Measurements from ENCODE around the gene GRAMD2B.
"Not testable (repeated sequence)": the region's sequence is repeated elsewhere in the genome, so short reads cannot be mapped to it uniquely, and the experiment has no call there.

GRAMD2B gene

GRCh38 chr5:126413856-126414255, 9.4 kb upstream of the GRAMD2B start:
- DNase-seq (ENCODE audit: low spot score) = no peak

- no peak for DNase-seq (ENCODE audit: low spot score)
These were observed 8.2 kb upstream of the GRAMD2B start for GRCh38 chr5:126414874-126415502.

GRCh38 chr5:126415789-126416188, 7.4 kb upstream of the GRAMD2B start:
- no peak for DNase-seq (ENCODE audit: low spot score)

GRCh38 chr5:126416266-126416925, 6.8 kb upstream of the GRAMD2B start:
- DNase-seq (ENCODE audit: low spot score) = no peak

DNA sequence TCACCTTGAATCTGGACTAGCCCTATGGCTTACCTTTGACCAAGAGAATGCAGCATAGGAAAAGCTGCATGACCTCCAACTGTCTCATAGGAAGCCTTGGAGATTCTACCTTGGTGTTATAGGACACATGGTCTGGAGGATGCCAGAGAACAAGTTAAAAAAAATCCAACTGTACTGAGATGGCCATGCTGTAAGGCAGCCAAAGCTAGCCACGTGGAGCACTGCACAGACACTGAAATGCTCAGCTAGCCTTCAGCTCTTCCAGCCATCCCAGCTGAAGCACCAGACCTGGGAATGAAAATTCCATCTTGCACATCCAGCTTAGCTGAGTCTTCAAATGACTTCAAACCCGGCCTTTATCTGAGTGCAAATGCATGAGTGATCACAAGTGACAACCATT, 6.0 kb upstream of the GRAMD2B start:
- no peak for DNase-seq (ENCODE audit: low spot score)

DNA sequence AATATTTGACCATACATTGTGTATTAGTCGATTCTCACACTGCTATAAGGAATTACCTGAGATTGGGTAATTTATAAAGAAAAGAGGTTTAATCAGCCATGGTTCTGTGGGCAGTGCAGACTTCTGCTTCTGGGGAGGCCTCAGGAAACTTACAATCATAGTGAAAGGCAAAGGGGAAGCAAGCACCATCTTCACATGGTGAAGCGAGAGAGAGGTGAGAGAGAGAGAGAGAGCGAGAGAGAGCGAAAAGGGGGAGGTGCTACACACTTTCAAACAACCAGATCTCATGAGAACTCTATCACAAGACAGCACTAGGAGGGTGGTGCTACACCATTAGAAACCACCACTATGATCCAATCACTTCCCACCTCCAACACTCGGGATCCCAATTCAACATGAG, 4.1 kb upstream of the GRAMD2B start:
- no peak for DNase-seq (ENCODE audit: low spot score)

DNA sequence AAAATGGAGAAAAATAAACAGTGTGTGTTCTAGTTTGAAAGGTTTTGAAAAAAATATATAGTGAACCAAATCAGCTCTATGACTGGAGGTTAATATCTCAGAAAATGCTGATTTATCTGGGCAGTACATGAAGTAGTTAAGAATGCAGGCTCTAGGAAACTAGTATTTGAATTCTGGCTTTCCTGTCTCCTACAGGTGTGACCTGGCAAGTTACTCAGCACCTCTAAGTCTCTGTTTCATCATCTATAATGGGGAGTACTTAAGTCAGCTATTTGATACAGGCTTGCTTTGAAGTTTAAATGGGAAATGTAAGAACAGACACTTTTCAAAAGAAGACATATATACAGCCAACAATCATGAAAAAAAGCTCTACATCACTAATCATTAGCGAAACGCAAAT, 5.2 kb downstream of the GRAMD2B start:
- no peak for DNase-seq (ENCODE audit: low spot score)

DNA sequence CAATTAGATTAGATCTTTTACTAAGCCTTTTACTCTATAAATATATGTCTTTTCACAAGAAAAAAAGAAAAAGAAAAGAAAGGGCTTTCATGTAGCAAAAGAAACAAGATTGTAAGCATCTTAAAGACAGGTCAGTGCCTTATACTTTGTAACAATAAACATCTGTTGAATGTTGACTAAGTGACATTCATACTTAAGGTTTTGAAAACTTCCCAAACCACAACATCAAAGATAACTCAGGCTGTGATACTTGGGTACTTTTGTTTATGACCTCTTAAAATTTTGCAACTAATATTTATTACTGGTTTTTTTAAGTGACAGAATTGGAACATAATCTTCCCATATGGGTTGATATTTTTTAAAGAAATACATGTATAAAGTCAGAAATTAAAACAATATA, 7.4 kb downstream of the GRAMD2B start:
- no peak for DNase-seq (ENCODE audit: low spot score)

- DNase-seq (ENCODE audit: low spot score) = no peak
These were observed 10.5 kb downstream of the GRAMD2B start for GRCh38 chr5:126433701-126434100.

DNA sequence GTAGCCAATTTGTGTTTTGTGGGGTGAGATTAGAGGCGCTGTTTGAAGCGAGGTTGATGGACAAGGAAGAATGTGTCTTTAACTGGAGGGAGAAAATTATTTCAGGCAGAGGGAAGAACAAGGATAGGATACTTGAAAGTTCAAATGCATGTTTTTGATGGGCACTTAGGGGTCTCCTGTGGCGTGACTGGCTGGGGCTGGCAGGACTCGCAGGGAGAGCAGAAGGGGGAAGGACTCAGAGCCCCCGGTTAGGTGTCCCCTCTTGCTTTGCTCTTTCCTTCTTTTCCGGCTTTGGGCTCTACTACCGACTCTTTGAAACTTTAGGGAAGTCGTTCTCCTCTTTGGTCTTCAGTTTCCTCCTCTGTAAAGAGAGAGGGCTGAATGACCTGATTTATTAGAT, 12.1 kb downstream of the GRAMD2B start:
- no peak for DNase-seq (ENCODE audit: low spot score)

- DNase-seq (ENCODE audit: low spot score) = no peak
These were observed 12.5 kb downstream of the GRAMD2B start for GRCh38 chr5:126435714-126436113.

DNA sequence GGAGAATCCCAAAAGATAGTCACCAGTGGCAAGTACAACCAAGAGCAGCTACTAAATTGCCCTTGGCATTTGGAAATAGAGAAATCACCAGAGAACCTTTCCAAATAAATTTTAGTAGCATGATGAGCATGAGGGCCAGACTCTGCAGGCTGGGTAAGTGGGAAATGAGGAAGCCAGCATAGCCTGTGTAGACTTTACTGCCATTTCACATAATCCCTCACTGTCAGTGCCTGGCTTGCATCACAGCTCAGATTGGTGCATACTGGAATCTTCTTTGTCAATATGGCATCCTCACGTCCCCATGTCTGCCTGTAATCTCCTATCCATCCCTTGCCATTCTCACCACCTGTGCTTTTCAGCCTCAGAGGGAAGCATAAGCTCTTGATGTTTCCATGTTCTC, 14.5 kb downstream of the GRAMD2B start:
- no peak for DNase-seq (ENCODE audit: low spot score)

- DNase-seq (ENCODE audit: low spot score) = no peak
These were observed 15.1 kb downstream of the GRAMD2B start for GRCh38 chr5:126438267-126438666.

GRCh38 chr5:126438868-126439267, 15.7 kb downstream of the GRAMD2B start:
- no peak for DNase-seq (ENCODE audit: low spot score)

DNA sequence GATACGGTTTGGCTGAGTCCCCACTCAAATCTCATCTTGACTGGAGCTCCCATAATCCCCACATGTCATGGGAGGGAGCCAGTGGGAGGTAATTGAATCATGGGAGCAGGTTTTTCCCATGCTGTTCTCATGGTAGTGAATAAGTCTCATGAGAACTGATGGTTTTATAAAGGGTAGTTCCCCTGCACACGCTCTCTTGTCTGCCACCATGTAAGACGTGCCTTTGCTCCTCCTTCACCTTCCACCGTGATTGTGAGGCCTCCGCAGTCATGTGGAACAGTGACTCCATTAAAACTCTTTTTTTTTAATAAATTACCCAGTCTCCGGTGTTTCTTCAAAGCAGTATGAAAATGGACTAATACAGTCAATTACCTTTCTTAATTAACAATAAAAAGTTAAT, 16.5 kb downstream of the GRAMD2B start:
- not testable (repeated sequence) for DNase-seq (ENCODE audit: low spot score)

DNA sequence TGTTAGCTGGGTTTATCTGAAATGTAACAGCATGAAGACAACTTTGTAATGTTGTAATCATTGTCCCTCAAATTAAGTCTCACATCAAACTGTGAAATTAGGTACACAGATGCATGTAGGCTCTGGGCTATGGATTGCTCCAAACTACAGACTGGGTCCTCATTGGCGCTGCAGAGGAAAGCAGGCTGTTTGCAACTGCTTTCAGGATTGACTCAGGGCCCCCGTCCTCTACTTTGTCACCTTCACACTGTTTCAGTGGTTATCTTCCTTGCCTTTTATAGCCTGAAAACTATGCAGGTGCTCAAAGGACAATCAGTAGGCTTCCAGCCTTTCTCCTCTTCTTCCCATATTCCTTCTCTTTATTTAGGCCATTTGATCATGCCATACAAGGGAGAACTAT, 18.0 kb downstream of the GRAMD2B start:
- no peak for DNase-seq (ENCODE audit: low spot score)

GRCh38 chr5:126443374-126443851, 20.2 kb downstream of the GRAMD2B start:
- no peak for DNase-seq (ENCODE audit: low spot score)

DNA sequence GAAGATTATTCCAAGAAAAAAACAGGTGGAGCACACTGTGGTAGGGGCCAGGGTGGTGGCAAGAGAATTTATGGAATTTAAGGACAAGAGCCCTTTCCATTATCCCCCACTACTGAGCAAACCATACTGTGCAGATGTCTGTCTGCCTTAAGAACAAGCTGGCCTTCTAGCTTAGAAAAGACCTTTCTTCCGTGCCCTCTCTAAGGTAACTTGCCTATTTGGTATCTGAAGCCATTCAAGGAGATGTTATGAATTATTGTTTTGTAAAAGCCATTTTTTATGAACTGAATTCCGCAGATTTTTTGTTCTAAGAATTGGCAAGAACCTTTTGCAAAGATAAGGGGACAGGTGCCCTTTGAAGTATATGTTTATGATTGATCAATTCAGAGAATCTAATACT, 20.9 kb downstream of the GRAMD2B start:
- no peak for DNase-seq (ENCODE audit: low spot score)

GRCh38 chr5:126445502-126446174, 22.4 kb downstream of the GRAMD2B start:
- DNase-seq (ENCODE audit: low spot score) = no peak

- DNase-seq (ENCODE audit: low spot score) = no peak
These were observed 23.5 kb downstream of the GRAMD2B start for GRCh38 chr5:126446498-126447224.

GRCh38 chr5:126448720-126449119, 25.5 kb downstream of the GRAMD2B start:
- DNase-seq (ENCODE audit: low spot score) = no peak

DNA sequence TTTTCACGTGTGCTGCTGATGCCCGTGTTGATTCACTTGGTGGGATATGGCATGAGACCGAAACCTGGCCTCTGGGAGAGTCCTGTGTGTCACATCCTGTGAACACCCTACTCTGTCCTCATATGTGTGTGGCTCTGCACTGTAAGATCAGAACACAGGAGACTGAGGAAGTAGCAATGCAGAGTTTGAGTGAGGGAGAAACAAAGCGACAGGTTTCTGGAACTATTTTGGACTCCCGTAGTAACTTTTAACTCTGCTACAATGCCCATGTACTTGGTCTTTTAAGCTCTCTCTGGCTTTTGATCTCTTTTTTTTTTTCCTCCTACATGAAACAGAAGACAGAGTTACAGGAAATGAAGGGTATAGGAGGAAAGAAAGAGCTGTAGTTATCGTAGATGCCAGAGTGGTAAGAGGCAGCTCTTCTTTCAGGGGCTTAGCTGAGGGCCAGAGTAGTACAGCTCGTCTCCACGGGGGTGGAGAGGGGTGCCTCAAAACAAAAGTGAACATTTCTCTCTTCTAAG, 26.6 kb downstream of the GRAMD2B start:
- DNase-seq (ENCODE audit: low spot score) = no peak

Data from HuH-7 (cell line).